ENCODE results near the gene SLAMF1. TPM values are rescaled to one million over a fixed set of nuclear protein-coding genes. Genes with fewer than 3 reads are reported as not detected.

Gene SLAMF1
- total and polyA plus RNA-seq, 2 donors (not counting 1 experiment from before 2014, with no cell fraction given) = 20.7 to 42.3 TPM

- H3K9me3 ChIP-seq (ENCODE audit: control extremely low read depth in 1 of 3, control insufficient read depth in 2 of 3, insufficient read depth in 1 of 3, low read length in 2 of 3) = no peaks in the 10 kb centered on the region
- intact Hi-C loops (cut with micrococcal nuclease) = loop anchor here (10.0 kb wide), 1 partner anchor 52 kb away; the partner anchor contains the start of gene SLAMF6
- DNase-seq (no peak), ATAC-seq (ENCODE audit: low read depth) (no peak)
- peaks cover 77% of the 10 kb centered on the region for H3K4me1 Mint-ChIP-seq
- H3K4me3 ChIP-seq (ENCODE audit: control extremely low read depth in 1 of 5, extremely low read depth in 1 of 5, insufficient read depth in 1 of 5, low read depth in 2 of 5, low read length in 4 of 5) = peak overlapping the region in 1 of 5 experiments; percentile 89
- no peaks in the 10 kb centered on the region for H3K27me3 Mint-ChIP-seq
- H3K4me1 ChIP-seq (ENCODE audit: control insufficient read depth in 2 of 2, insufficient read depth in 2 of 2, low read length in 2 of 2) = peaks cover 54 to 56% of the 10 kb centered on the region in 2 donors
- TF ChIP-seq EZH2 (IDR thresholded peaks at IDR 0.05; ENCODE audit: borderline replicate concordance, insufficient read depth, low read depth, low read length, poor library complexity, severe bottlenecking) (no peak), CTCF (IDR thresholded peaks at IDR 0.05) (no peak)
- H3K27ac Mint-ChIP-seq = peak overlapping the region; percentile 62
- H3K27me3 ChIP-seq (replicated peaks in 1 of 4; ENCODE audit: control extremely low read depth in 1 of 4, control insufficient read depth in 3 of 4, insufficient read depth in 4 of 4, low read length in 3 of 4) = no peaks in the 10 kb centered on the region
- no CpG with 5 or more reads among the region's 3 CpGs for WGBS (ENCODE audit: insufficient coverage)
- ChIA-PET POLR2A (interaction anchor here (0.6 kb wide), 2 partner anchors 31 to 232 kb away, joined by 3 to 4 read pairs; no protein-coding TSS in a partner anchor), CTCF (interaction anchor here (0.8 to 3.7 kb wide), 4 partner anchors 10 to 36 kb away, joined by 3 to 21 read pairs (median 4); no protein-coding TSS in a partner anchor)
- no peaks in the 10 kb centered on the region for H3K9me3 Mint-ChIP-seq (ENCODE audit: insufficient read depth)
- peak overlapping the region; percentile 87 for H3K4me3 Mint-ChIP-seq
- no peaks in the 10 kb centered on the region for H4K20me1 ChIP-seq (ENCODE audit: control insufficient read depth, insufficient read depth, low read length, poor library complexity, severe bottlenecking)
- peak overlapping the region; percentile 59 to 74 for H3K27ac ChIP-seq (ENCODE audit: low read length in 2 of 2)
- no peak overlapping the region for H2AFZ ChIP-seq (ENCODE audit: insufficient read depth, low read depth, low read length, poor library complexity, severe bottlenecking)
- H3K9ac ChIP-seq (ENCODE audit: low read length) = peak overlapping the region; percentile 77
- peaks cover 0 to 2% of the 10 kb centered on the region in 2 experiments for H3K36me3 ChIP-seq (replicated peaks in 1 of 2; ENCODE audit: control extremely low read depth in 1 of 2, control insufficient read depth in 1 of 2, extremely low read depth in 1 of 2, insufficient read depth in 2 of 2, low read length in 1 of 2)
- peaks cover 85% of the 10 kb centered on the region for H3K79me2 ChIP-seq (ENCODE audit: control insufficient read depth, insufficient read depth, low read length)
- H3K4me2 ChIP-seq (replicated peaks; ENCODE audit: low read depth, low read length, poor library complexity, severe bottlenecking) = peak overlapping the region; percentile 71
Observed at GRCh38 chr1:160576390-160576789, 70.5 kb downstream of the SLAMF1 start.

- 17% methylated on average over 2 of the region's 5 CpGs for WGBS (ENCODE audit: insufficient coverage)
- H3K4me3 ChIP-seq (ENCODE audit: control extremely low read depth in 1 of 5, extremely low read depth in 1 of 5, insufficient read depth in 1 of 5, low read depth in 2 of 5, low read length in 4 of 5) = peak overlapping the region in 3 of 5 experiments; percentile 9 to 89 (median 27)
Observed at GRCh38 chr1:160575112-160575664, 71.7 kb downstream of the SLAMF1 start.

More at GRCh38 chr1:160575112-160575664, 71.7 kb downstream of the SLAMF1 start:
- Mint-ChIP-seq H3K9me3 (ENCODE audit: insufficient read depth) (no peaks in the 10 kb centered on the region), H3K4me1 (peaks cover 76% of the 10 kb centered on the region), H3K4me3 (peak overlapping the region; percentile 76), H3K27me3 (no peaks in the 10 kb centered on the region), H3K27ac (peak overlapping the region; percentile 90)
- no peaks in the 10 kb centered on the region for H4K20me1 ChIP-seq (ENCODE audit: control insufficient read depth, insufficient read depth, low read length, poor library complexity, severe bottlenecking)
- intact Hi-C loops (cut with micrococcal nuclease) = loop anchor here (1.0 to 10.0 kb wide), 2 partner anchors 26 to 50 kb away; partner anchors contain the start of gene SLAMF6
- H3K36me3 ChIP-seq (replicated peaks in 1 of 2; ENCODE audit: control extremely low read depth in 1 of 2, control insufficient read depth in 1 of 2, extremely low read depth in 1 of 2, insufficient read depth in 2 of 2, low read length in 1 of 2) = peaks cover 0 to 2% of the 10 kb centered on the region in 2 experiments
- peak overlapping the region; percentile 59 to 74 for H3K27ac ChIP-seq (ENCODE audit: low read length in 2 of 2)
- CTCF ChIA-PET = interaction anchor here (0.6 to 3.7 kb wide), 9 partner anchors 9 to 92 kb away, joined by 3 to 21 read pairs (median 4); no protein-coding TSS in a partner anchor
- ATAC-seq (ENCODE audit: low read depth) (peak; percentile 74), DNase-seq (peak; percentile 78)
- H3K9me3 ChIP-seq (ENCODE audit: control extremely low read depth in 1 of 3, control insufficient read depth in 2 of 3, insufficient read depth in 1 of 3, low read length in 2 of 3) = no peaks in the 10 kb centered on the region
- H3K27me3 ChIP-seq (replicated peaks in 1 of 4; ENCODE audit: control extremely low read depth in 1 of 4, control insufficient read depth in 3 of 4, insufficient read depth in 4 of 4, low read length in 3 of 4) = no peaks in the 10 kb centered on the region
- POLR2A ChIA-PET = interaction anchor here (0.6 to 1.5 kb wide), 4 partner anchors 10 to 34 kb away, joined by 3 to 4 read pairs (median 3); no protein-coding TSS in a partner anchor
- H3K4me2 ChIP-seq (replicated peaks; ENCODE audit: low read depth, low read length, poor library complexity, severe bottlenecking) = peak overlapping the region; percentile 71
- peak overlapping the region; percentile 50 for H2AFZ ChIP-seq (ENCODE audit: insufficient read depth, low read depth, low read length, poor library complexity, severe bottlenecking)
- H3K9ac ChIP-seq (ENCODE audit: low read length) = peak overlapping the region; percentile 77
- H3K4me1 ChIP-seq (ENCODE audit: control insufficient read depth in 2 of 2, insufficient read depth in 2 of 2, low read length in 2 of 2) = peaks cover 52 to 53% of the 10 kb centered on the region in 2 donors
- peaks cover 90% of the 10 kb centered on the region for H3K79me2 ChIP-seq (ENCODE audit: control insufficient read depth, insufficient read depth, low read length)
- TF ChIP-seq EZH2 (IDR thresholded peaks at IDR 0.05; ENCODE audit: borderline replicate concordance, insufficient read depth, low read depth, low read length, poor library complexity, severe bottlenecking) = no peak
- TF ChIP-seq CTCF (IDR thresholded peaks at IDR 0.05) = no peak
